ENCODE results near the gene SSX2IP. TPM values are rescaled to one million over a fixed set of nuclear protein-coding genes. Genes with fewer than 3 reads are reported as not detected.

Gene SSX2IP
- total and polyA plus RNA-seq, 9 of the 15 experiments (the other 6 are each of a cell fraction or from before 2014, with no cell fraction given): 20.6 to 96.7 (median 61.7) TPM

DNA sequence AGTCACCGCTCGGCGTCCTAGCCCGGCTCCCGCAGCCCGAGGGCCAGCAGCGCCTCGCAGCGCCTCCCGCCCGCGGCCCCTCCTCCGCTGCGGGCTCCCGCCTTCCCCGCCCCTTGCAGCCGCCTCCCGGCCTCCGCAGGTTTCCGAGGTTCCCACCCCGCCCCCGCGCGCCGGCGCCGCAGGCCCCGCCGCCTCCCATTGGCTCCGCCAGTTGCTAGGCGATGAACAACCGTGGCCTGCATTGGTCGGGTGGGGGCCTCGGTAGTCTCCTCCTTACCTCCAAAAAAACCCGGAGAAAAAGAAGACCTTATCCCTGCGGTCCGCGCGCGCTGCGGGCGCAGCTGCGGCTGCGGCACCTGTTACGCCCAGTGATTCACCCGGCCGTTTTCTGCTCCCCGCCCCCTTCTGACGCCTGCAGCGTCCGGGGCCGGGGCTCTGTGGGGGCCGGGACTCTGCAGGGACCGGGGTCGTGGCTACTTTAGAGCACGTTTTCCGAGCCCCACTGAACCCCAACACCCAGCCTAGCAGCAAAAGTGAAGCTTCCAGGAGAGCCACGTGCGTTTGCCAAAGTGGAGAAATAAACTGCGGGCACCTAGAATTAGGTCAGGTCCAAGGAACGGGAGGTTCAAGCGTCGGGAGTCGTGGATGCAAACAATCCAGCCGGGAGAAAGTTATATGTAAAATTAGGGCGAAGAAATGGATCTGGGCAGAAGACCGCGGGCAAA, at the start of gene SSX2IP (continued):
- TF ChIP-seq, protein P1, sequence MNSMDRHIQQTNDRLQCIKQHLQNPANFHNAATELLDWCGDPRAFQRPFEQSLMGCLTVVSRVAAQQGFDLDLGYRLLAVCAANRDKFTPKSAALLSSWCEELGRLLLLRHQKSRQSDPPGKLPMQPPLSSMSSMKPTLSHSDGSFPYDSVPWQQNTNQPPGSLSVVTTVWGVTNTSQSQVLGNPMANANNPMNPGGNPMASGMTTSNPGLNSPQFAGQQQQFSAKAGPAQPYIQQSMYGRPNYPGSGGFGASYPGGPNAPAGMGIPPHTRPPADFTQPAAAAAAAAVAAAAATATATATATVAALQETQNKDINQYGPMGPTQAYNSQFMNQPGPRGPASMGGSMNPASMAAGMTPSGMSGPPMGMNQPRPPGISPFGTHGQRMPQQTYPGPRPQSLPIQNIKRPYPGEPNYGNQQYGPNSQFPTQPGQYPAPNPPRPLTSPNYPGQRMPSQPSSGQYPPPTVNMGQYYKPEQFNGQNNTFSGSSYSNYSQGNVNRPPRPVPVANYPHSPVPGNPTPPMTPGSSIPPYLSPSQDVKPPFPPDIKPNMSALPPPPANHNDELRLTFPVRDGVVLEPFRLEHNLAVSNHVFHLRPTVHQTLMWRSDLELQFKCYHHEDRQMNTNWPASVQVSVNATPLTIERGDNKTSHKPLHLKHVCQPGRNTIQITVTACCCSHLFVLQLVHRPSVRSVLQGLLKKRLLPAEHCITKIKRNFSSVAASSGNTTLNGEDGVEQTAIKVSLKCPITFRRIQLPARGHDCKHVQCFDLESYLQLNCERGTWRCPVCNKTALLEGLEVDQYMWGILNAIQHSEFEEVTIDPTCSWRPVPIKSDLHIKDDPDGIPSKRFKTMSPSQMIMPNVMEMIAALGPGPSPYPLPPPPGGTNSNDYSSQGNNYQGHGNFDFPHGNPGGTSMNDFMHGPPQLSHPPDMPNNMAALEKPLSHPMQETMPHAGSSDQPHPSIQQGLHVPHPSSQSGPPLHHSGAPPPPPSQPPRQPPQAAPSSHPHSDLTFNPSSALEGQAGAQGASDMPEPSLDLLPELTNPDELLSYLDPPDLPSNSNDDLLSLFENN (IDR thresholded peaks at IDR 0.05; ENCODE audit: low read depth in 2 of 2, low read length in 2 of 2): 0 out of 4 replicates have a peak, but pooled peaks of 1 of the 2 experiments have one; percentile 16
- no peak for TF ChIP-seq SREBF2 (CRISPR knock-in tag; IDR thresholded peaks at IDR 0.05)
- TF ChIP-seq, protein P2, sequence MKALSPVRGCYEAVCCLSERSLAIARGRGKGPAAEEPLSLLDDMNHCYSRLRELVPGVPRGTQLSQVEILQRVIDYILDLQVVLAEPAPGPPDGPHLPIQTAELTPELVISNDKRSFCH (CRISPR knock-in tag; IDR thresholded peaks at IDR 0.05): no peak
- TF ChIP-seq, protein P2 (tag; IDR thresholded peaks at IDR 0.05): no peak
- TF ChIP-seq NFXL1 (CRISPR knock-in tag; IDR thresholded peaks at IDR 0.05): no peak
- no peak for TF ChIP-seq STAG1 (CRISPR knock-in tag; IDR thresholded peaks at IDR 0.05; ENCODE audit: borderline replicate concordance)
- no peak for TF ChIP-seq SMARCC2 (IDR thresholded peaks at IDR 0.05; ENCODE audit: low read depth)
- no peak for TF ChIP-seq ZNF12 (CRISPR knock-in tag; IDR thresholded peaks at IDR 0.05)
- peak; percentile 80; the same call in 1 of the 2 replicates for TF ChIP-seq MBD2 (IDR thresholded peaks at IDR 0.05; ENCODE audit: borderline replicate concordance, low read depth)
- TF ChIP-seq HNRNPL (IDR thresholded peaks at IDR 0.05; ENCODE audit: low read depth, low read length): no peak
- no peak for TF ChIP-seq ETS2 (tag; IDR thresholded peaks at IDR 0.05; ENCODE audit: borderline replicate concordance, poor library complexity, severe bottlenecking)
- peak; percentile 86 for TF ChIP-seq HMGN3 (IDR thresholded peaks at IDR 0.05; ENCODE audit: borderline replicate concordance, extremely low read depth, insufficient read length, low read depth, low read length)
- TF ChIP-seq POLR2H (tag; IDR thresholded peaks at IDR 0.05; ENCODE audit: low read depth): no peak
- TF ChIP-seq NFIX (CRISPR knock-in tag; IDR thresholded peaks at IDR 0.05; ENCODE audit: low read depth): no peak
- TF ChIP-seq SMARCA4 (IDR thresholded peaks at IDR 0.05): peak; percentile 43; the same call in 1 of the 2 replicates
- TF ChIP-seq, protein P3, sequence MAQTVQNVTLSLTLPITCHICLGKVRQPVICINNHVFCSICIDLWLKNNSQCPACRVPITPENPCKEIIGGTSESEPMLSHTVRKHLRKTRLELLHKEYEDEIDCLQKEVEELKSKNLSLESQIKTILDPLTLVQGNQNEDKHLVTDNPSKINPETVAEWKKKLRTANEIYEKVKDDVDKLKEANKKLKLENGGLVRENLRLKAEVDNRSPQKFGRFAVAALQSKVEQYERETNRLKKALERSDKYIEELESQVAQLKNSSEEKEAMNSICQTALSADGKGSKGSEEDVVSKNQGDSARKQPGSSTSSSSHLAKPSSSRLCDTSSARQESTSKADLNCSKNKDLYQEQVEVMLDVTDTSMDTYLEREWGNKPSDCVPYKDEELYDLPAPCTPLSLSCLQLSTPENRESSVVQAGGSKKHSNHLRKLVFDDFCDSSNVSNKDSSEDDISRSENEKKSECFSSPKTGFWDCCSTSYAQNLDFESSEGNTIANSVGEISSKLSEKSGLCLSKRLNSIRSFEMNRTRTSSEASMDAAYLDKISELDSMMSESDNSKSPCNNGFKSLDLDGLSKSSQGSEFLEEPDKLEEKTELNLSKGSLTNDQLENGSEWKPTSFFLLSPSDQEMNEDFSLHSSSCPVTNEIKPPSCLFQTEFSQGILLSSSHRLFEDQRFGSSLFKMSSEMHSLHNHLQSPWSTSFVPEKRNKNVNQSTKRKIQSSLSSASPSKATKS (CRISPR knock-in tag; IDR thresholded peaks at IDR 0.05): no peak
- no peak for TF ChIP-seq RBM14 (IDR thresholded peaks at IDR 0.05; ENCODE audit: borderline replicate concordance, insufficient read depth, low read depth, low read length)
- TF ChIP-seq CXXC5 (CRISPR knock-in tag; IDR thresholded peaks at IDR 0.05): peak; percentile 97
- TF ChIP-seq, protein P4, sequence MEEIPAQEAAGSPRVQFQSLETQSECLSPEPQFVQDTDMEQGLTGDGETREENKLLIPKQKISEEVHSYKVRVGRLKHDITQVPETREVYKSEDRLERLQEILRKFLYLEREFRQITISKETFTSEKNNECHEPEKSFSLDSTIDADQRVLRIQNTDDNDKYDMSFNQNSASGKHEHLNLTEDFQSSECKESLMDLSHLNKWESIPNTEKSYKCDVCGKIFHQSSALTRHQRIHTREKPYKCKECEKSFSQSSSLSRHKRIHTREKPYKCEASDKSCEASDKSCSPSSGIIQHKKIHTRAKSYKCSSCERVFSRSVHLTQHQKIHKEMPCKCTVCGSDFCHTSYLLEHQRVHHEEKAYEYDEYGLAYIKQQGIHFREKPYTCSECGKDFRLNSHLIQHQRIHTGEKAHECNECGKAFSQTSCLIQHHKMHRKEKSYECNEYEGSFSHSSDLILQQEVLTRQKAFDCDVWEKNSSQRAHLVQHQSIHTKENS (CRISPR knock-in tag; IDR thresholded peaks at IDR 0.05): no peak

Measured in K562 (cell line).